GM12891 (cell line): ENCODE data around the gene HIP1R.
"Not testable (repeated sequence)": the region's sequence is repeated elsewhere in the genome, so short reads cannot be mapped to it uniquely, and the experiment has no call there.

Experiments used
- DNase-seq: peaks from one replicate; pipeline ENCODE4 v3.0.0; 2011; ENCODE audit warnings: low spot score; ENCODE audit not compliant: insufficient read length
- FAIRE-seq: peaks from 2 replicates; lab custom pipeline; 2011; peaks lifted over from hg19 to GRCh38; lab: Jason Lieb, UNC
- PAX5 ChIP-seq: IDR thresholded peaks from 2 replicates; pipeline ENCODE4 v1.6.1; 2011; ENCODE audit warnings: low read length, moderate library complexity, mild to moderate bottlenecking; ENCODE audit not compliant: insufficient read depth, severe bottlenecking
- POLR2A ChIP-seq: IDR thresholded peaks from 2 replicates; pipeline ENCODE4 v1.6.1; 2011; ENCODE audit warnings: low read depth, low read length, control low read depth
- POLR2AphosphoS5 ChIP-seq: IDR thresholded peaks from 2 replicates; pipeline ENCODE4 v1.6.1; 2011; ENCODE audit warnings: low read depth, low read length, control low read depth
- POU2F2 ChIP-seq: IDR thresholded peaks from 2 replicates; pipeline ENCODE4 v1.6.1; 2011; ENCODE audit warnings: low read depth, mild to moderate bottlenecking, control low read depth, low read length, moderate library complexity
- SPI1 ChIP-seq: IDR thresholded peaks from 2 replicates; pipeline ENCODE4 v1.6.1; 2011; ENCODE audit warnings: low read depth, low read length, control low read depth
- TAF1 ChIP-seq: IDR thresholded peaks from 2 replicates; pipeline ENCODE4 v1.6.1; 2011; ENCODE audit warnings: low read depth, low read length, control low read depth

Gene HIP1R

DNA sequence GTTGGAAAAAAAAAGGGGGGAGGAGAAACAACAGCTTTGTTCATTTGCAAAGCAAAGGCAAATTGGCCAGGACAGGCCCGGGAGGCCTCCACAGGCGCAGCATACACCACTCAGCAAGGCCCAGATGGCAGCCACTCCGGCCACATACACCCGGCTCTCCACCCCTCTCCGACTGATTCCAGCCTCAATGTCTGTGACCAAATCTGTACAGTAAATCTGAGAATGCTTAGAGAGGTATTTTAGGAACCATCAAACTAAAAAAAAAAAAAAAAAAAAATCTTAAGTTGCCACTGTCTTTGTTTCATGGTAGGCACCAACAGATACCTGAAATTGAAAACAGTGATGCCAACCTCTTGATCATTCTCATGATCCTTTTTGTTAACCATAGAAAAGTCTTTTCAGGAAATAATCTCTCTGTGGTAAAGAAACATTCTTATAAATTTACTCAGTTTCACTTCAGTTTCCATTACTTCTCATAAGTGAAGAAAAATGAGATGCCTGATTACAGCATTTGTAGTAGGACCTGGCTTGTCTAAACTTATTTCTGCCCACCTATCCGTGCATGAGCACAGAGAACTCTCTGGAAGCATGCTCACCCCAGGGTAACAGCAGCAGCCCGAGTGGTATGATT lies 40.4 kb downstream of the HIP1R start:
- peak; percentile 48 for FAIRE-seq
- DNase-seq, result no peak
- TF ChIP-seq PAX5 (no peak), POLR2AphosphoS5 (no peak), POLR2A (no peak), POU2F2 (no peak), TAF1 (no peak), SPI1 (no peak)

DNA sequence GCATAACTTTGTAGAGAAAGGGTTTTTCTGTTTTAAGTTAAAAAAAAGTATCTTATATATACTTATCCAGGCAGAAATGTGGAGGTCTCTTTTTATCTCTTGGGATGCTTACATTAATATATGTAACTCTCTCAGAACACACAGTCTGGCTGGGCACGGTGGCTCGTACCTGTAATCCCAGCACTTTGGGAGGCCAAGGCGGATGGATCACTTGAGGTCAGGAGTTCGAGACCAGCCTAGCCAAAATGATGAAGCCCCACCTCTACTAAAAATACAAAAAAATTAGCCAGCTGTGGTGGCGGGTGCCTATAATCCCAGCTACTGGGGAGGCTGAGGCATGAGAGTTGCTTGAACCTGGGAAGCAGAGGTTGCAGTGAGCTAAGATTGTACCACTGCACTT lies 41.0 kb downstream of the HIP1R start:
- not testable (repeated sequence) for DNase-seq, FAIRE-seq

DNA sequence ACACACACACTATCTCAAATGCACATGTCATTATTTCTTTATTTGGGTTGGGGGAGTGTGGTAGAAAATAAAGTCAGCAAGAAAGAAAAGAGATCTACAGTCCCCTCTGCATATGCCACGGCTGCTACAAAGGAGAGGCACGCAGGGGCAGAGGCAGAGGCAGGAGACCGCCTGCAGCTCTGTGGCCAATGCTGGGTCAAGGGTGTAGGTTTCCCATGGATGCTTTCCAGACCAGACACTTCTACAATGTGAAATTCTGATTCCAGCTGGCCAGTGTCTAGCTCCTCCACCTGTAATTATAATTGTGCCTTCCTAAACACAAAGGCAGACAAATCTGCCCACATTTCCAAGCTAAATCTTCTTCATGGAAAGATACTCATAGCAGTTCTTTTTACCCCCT lies 41.5 kb downstream of the HIP1R start:
- DNase-seq (no peak), FAIRE-seq (no peak)
- TF ChIP-seq POU2F2, result no peak
- TF ChIP-seq POLR2AphosphoS5, result no peak
- TF ChIP-seq TAF1, result no peak
- no peak for TF ChIP-seq SPI1
- no peak for TF ChIP-seq PAX5
- TF ChIP-seq POLR2A, result no peak

DNA sequence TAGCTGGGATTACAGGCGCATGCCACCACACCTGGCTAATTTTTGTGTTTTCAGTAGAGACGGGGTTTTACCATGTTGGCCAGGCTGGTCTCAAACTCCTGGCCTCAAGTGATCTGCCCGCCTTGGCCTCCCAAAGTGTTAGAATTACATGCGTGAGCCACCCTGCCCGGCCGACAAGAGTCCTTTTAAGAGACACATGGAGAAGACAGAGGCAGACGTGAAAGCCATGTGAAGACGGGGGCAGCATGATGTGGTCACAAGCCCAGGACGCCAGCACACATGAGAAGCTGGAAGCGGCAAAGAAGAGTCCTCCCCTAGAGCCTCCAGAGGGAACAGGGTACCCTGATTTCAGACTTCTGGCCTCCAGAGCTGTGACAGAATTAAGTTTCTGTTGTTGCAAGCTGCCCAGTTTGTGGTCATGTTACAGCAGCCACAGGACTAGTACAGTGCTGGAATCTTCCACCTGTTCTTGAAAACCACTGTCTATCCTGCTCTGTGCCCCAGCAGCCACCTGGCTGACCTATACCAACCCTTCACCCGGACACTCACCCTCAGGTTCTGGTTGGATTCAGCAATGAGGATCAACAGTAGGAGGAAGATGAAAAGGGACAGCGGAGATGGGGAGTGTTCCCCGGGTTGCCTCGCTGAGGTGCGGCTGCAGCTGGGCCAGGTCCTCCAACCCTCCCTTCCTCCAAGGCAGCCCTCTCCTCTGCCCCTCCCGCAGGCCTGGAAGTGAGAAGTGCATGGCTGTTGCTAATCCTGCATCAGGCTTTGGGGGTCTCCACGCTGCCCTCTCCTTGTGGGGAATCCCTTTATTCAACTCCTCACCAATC lies 43.7 kb downstream of the HIP1R start:
- FAIRE-seq, result no peak
- DNase-seq, result no peak
- TF ChIP-seq POLR2AphosphoS5, result no peak
- TF ChIP-seq TAF1, result no peak
- TF ChIP-seq POLR2A, result no peak
- no peak for TF ChIP-seq POU2F2
- no peak for TF ChIP-seq SPI1
- no peak for TF ChIP-seq PAX5

DNA sequence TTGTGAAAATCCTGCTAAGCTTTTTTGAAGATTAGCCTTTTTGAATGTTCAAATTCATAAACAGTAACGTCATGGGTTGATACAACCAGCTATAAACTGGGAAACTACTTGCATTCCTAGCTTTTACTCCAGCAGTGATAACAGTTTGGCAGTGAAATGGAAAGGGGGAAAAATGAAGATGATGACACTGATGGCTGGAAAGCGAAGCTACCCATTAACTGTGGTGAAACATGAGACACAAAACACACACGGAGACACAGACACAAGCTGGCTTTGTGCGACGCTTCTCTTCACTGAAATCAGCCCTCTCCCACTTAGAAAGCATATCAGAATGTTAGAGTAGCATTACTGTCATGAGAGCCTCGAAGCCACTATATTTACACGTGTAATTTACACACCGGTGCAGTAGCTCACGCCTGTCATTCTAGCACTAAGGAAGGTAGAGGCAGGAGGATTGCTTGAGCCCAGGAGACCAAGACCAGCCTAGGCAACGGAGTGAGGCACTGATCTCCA lies 45.0 kb downstream of the HIP1R start:
- no peak for DNase-seq
- TF ChIP-seq PAX5 (no peak), POLR2AphosphoS5 (no peak), POU2F2 (no peak), TAF1 (no peak), SPI1 (no peak), POLR2A (no peak)
- FAIRE-seq, result no peak

DNA sequence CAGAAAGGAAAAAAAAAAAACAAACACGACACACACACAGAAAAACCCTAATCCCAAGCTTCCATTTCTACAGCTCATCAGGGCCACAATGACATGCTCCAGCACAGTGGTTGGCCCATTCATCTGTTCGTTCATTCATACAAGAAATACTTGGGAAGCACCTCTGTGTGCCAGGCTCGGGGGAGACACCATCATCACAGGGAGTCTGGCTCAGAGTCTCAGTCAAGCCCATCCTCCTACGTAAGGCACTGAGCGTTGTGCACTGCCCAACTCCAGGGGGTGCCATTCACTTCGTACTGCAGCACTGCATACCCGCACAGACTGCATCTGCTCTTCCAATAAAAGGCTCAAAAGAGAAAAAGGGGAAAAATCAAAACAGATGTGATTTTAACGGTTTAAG lies 45.4 kb downstream of the HIP1R start:
- TF ChIP-seq SPI1 (no peak), POU2F2 (no peak), PAX5 (no peak), POLR2AphosphoS5 (no peak), POLR2A (no peak), TAF1 (no peak)
- FAIRE-seq, result no peak
- DNase-seq, result no peak

DNA sequence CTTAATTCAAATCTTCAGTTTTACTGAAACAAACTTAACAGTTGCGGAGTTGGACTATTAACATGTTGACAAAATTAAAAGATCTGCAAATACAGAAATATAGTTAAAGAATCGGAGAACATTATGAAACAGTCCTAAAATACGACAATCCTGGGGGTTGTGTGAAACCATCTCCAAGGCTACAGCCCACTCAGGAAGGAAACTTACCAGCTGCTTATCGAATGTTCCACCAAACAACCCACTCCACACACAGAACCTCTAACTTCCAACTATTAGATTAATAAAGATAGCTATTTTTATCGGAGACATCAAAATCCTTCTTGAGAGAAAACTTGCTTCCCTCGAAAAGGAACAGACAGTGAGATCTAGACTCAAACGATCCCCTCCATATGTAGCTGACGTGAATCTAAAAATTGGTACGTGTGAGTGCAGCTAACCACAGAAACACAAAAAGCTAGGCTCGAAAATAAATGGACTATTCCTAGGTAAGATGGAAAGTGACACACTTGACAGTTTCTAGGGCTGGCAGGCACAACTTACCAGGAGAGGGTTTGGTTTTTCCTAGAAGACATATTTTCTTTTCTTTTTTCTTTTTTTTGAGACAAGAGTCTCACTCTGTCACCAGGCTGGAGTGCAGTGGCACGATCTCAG lies 47.8 kb downstream of the HIP1R start:
- FAIRE-seq (no peak), DNase-seq (no peak)
- TF ChIP-seq POLR2AphosphoS5 (no peak), POLR2A (no peak), POU2F2 (no peak), PAX5 (no peak), SPI1 (no peak), TAF1 (no peak)

DNA sequence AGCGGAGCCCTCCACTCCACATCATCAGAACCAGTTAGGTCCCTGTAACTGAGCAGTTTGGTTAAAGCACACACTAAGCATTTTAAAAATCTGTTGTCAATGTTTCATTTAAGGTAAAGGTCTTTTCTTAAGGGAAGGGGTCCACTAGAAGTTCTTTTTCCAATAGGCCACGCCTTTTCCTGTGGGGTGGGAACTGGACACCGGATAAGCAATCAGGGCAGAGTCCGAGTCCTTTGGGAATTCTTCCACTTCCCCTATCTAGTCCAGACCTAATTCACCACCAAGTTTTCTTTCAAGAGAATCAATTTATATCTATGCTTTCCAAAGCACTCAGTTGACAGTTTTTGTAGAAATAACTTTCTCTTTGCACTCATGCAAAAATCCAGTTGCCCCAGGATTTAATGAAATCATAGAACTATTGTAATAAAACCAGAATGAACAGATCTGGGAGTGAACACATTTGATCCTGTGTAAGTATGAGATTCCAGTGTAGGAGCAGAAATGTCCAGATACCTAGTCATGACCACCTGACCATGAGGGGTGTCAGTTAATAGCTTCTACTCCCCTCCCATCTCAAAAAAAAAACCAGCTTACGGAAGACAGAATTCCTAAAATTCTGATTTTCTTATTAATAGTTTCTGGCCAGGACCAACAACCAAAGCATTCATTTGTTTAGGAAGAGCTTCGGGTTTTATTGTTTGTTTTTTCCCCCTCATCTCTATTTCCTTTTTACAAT lies 49.0 kb downstream of the HIP1R start:
- no peak for FAIRE-seq
- no peak for DNase-seq
- TF ChIP-seq POLR2AphosphoS5 (no peak), POU2F2 (no peak), SPI1 (no peak), PAX5 (no peak), POLR2A (no peak), TAF1 (no peak)
